Right lobe of liver (tissue), 6 donors: ENCODE measurements around the gene DGKI. TPM values are rescaled to one million over a fixed set of nuclear protein-coding genes. Genes with fewer than 3 reads are reported as not detected.

Experiments
- ATAC-seq, 4 donors: fragments of 200-7000 bp; cut with Tn5 transposase; one replicate each; pipeline ENCODE4 v1.9.1; 2020; ENCODE audit warnings: mild to moderate bottlenecking in 4 of 4, moderate library complexity in 4 of 4
- DNase-seq, 3 donors: peaks; one replicate each; pipeline ENCODE4 v3.0.0-alpha.2; 2020
- H3K27ac ChIP-seq, 3 donors: fragments of 200-600 bp; one replicate each; pipeline ENCODE4 v1.8.0; 2022
- H3K27me3 ChIP-seq, 2 donors: fragments of 200-600 bp; one replicate each; pipeline ENCODE4 v1.8.0; 2022
- H3K36me3 ChIP-seq, 4 donors: fragments of 200-600 bp; sonication (generic) in 1 of 4; one replicate each; pipeline versions ENCODE4 v1.5.1 to v1.8.0; 2017 to 2022; ENCODE audit warnings: control low read depth in 1 of 4
- H3K4me1 ChIP-seq, 4 donors: fragments of 200-600 bp; sonication (generic) in 1 of 4; one replicate each; pipeline versions ENCODE4 v1.5.1 to v1.8.0; 2017 to 2022; ENCODE audit warnings: control low read depth in 1 of 4
- H3K4me3 ChIP-seq, 3 donors: fragments of 200-600 bp; one replicate each; pipeline ENCODE4 v1.8.0; 2022
- H3K9me3 ChIP-seq, 4 donors: fragments of 200-600 bp; sonication (generic) in 1 of 4; one replicate each; pipeline versions ENCODE4 v1.5.1 to v1.8.0; 2017 to 2022; ENCODE audit warnings: control low read depth in 1 of 4
- POLR2A ChIP-seq: fragments of 450-650 bp; IDR thresholded peaks from one replicate; pipeline ENCODE4 v1.6.1; 2017; ENCODE audit warnings: antibody characterized with exemption, mild to moderate bottlenecking
- WGBS: methylation state at CpG from one replicate; pipeline ENCODE4 v1.1.6; 2018; ENCODE audit warnings: low coverage, low lambda C conversion rate; ENCODE audit not compliant: insufficient coverage; ENCODE audit errors: missing lambda C conversion rate; 5-methylcytosine and 5-hydroxymethylcytosine counted together
- intact Hi-C, 2 donors: fragments of 100-400 bp; cut with DNase I; formaldehyde crosslinking; loops; one replicate each; pipeline versions ENCODE4 v1.11.2 to v1.14.1; 2022
- total RNA-seq, 6 experiments: library from RNA; depleted of rRNA in 2 of 6; stranded (reverse); fragments of >200 nt in 2 of 6; fragmentation: NEBNext Ultra II Directional in 3 of 6; extraction: Animal tissue kit (Norgen Biotek cat#: 25700) in 3 of 6; gene quantifications; one replicate each; pipeline versions ENCODE4 v1.1.0 to v1.2.4, GENCODE V29; 2016 to 2023
- TF ChIP-seq, protein P1 (sequence below), 4 donors: fragments of 200-600 bp in 3 of 4; fragments of 450-650 bp in 1 of 4; IDR thresholded peaks; one replicate each; pipeline versions ENCODE4 v1.5.1 to v1.8.0; 2016 to 2022; ENCODE audit warnings: antibody characterized with exemption in 4 of 4, mild to moderate bottlenecking in 2 of 4
- donor health status: DM: no; HTN: yes; CAD: no.
- donor health status: DM: no; HTN: no; CAD: no.
- donor health status: DM: no; HTN: no; CAD: no.
- donor health status: DM: no; HTN: yes; CAD: no.
- donor health status: DM: no; HTN: yes; CAD: no.

DGKI gene
- total RNA-seq, 6 experiments from 2014 or later, result 0.05 to 0.35 (median 0.06) TPM; not detected in 1

GRCh38 chr7:137635132-137635531, 211.6 kb downstream of the DGKI start:
- TF ChIP-seq, protein P1, sequence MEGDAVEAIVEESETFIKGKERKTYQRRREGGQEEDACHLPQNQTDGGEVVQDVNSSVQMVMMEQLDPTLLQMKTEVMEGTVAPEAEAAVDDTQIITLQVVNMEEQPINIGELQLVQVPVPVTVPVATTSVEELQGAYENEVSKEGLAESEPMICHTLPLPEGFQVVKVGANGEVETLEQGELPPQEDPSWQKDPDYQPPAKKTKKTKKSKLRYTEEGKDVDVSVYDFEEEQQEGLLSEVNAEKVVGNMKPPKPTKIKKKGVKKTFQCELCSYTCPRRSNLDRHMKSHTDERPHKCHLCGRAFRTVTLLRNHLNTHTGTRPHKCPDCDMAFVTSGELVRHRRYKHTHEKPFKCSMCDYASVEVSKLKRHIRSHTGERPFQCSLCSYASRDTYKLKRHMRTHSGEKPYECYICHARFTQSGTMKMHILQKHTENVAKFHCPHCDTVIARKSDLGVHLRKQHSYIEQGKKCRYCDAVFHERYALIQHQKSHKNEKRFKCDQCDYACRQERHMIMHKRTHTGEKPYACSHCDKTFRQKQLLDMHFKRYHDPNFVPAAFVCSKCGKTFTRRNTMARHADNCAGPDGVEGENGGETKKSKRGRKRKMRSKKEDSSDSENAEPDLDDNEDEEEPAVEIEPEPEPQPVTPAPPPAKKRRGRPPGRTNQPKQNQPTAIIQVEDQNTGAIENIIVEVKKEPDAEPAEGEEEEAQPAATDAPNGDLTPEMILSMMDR (IDR thresholded peaks at IDR 0.05), result no peak
- no peak for TF ChIP-seq POLR2A
- Histone ChIP-seq H3K4me3 (no peak overlapping the region), H3K36me3 (no peaks in the 10 kb centered on the region), H3K4me1 (no peaks in the 10 kb centered on the region), H3K9me3 (no peaks in the 10 kb centered on the region), H3K27ac (no peak overlapping the region), H3K27me3 (no peaks in the 10 kb centered on the region)
- ATAC-seq (no peak), DNase-seq (no peak)
- intact Hi-C loops, result no loop called here
- 83% methylated on average over 3 of the region's 3 CpGs for WGBS

DNA sequence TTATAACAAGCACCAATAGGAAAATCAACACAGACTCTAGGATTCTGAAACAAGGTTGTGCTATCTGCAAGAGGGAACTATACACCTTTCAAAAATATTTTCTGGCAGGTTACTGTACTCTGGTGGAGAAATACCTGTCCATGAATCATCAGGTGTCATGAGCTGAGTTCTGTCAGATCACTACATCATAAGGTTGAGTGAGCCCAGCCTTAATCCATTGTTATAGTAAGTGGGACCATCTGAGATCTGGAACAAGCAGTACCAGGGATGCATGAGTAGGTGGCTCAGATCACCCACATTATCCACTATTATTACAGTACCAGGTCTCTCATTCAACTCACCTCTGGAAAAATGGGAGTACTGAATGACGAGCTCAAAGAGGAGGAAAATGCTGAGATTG, 212.4 kb downstream of the DGKI start:
- Histone ChIP-seq H3K36me3 (no peaks in the 10 kb centered on the region), H3K9me3 (no peaks in the 10 kb centered on the region), H3K27me3 (no peaks in the 10 kb centered on the region), H3K4me3 (no peak overlapping the region), H3K27ac (no peak overlapping the region), H3K4me1 (no peaks in the 10 kb centered on the region)
- no peak for TF ChIP-seq POLR2A
- TF ChIP-seq, protein P1 (IDR thresholded peaks at IDR 0.05), result no peak
- intact Hi-C loops, result no loop called here
- 92% methylated on average over 1 of the region's 1 CpG for WGBS
- ATAC-seq (no peak), DNase-seq (no peak)

GRCh38 chr7:137633133-137633532, 213.6 kb downstream of the DGKI start:
- ATAC-seq (no peak), DNase-seq (no peak)
- H3K4me3 ChIP-seq, result no peak overlapping the region
- TF ChIP-seq, protein P1 (IDR thresholded peaks at IDR 0.05), result no peak
- no peak for TF ChIP-seq POLR2A
- no peaks in the 10 kb centered on the region for H3K9me3 ChIP-seq
- 43% methylated on average over 1 of the region's 5 CpGs for WGBS
- H3K4me1 ChIP-seq, result no peaks in the 10 kb centered on the region
- no peak overlapping the region for H3K27ac ChIP-seq
- H3K27me3 ChIP-seq, result no peaks in the 10 kb centered on the region
- no peaks in the 10 kb centered on the region for H3K36me3 ChIP-seq
- intact Hi-C loops, result no loop called here

DNA sequence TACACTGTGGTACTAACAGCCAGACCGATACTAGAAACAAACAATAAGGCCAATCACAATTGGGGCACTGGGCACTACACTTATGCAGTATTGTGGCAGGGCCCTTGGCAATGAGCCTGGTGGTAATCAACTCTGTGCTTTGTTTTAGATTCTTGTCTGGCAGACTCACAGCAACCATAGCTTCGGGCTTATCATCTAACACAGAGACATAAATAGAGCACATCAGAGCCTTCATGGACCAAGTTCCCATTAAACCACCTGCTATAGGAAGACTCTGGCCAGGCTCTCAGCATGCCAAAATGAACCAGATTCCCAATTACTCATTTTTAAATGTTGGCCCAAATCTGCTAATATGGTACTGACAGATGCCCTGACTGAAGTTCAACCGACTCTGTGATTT, 218.6 kb downstream of the DGKI start:
- Histone ChIP-seq H3K4me1 (no peaks in the 10 kb centered on the region), H3K4me3 (no peak overlapping the region), H3K27me3 (peaks cover 0 to 4% of the 10 kb centered on the region in 2 donors), H3K36me3 (no peaks in the 10 kb centered on the region), H3K27ac (no peak overlapping the region), H3K9me3 (no peaks in the 10 kb centered on the region)
- 87% methylated on average over 2 of the region's 3 CpGs for whole genome bisulfite sequencing
- ATAC-seq, result no peak
- intact Hi-C loops, result no loop called here
- TF ChIP-seq, protein P1 (IDR thresholded peaks at IDR 0.05), result no peak
- no peak for TF ChIP-seq POLR2A
- DNase-seq, result no peak
